IMR-90 (cell line): ENCODE results near the gene CYP3A4. TPM values are rescaled to one million over a fixed set of nuclear protein-coding genes. Genes with fewer than 3 reads are reported as not detected.
"Not testable (repeated sequence)": the region's sequence is repeated elsewhere in the genome, so short reads cannot be mapped to it uniquely, and the experiment has no call there.

Experiments used
- ATAC-seq: fragments of 200-7000 bp; cut with Tn5 transposase; 2 replicates; pipeline ENCODE4 v1.9.1; 2020; ENCODE audit warnings: low read depth, mild to moderate bottlenecking, moderate library complexity
- BruUV-seq: library from RNA; stranded (reverse); fragments of 400-500 nt; replicated peaks from 2 replicates; lab custom pipeline; 2021; lab: Mats Ljungman, UMichigan
- CTCF ChIA-PET: fragments of 300-600 bp; formaldehyde crosslinking; extraction: SDS; loops from one replicate; lab custom pipeline; 2021; ENCODE audit warnings: antibody characterized with exemption; lab: Yijun Ruan, JAX
- POLR2A ChIA-PET: fragments of 300-600 bp; sonication (Branson Sonifier 250); formaldehyde crosslinking; loops from one replicate; lab custom pipeline; 2022; ENCODE audit warnings: antibody characterized with exemption; ENCODE audit not compliant: unreplicated experiment; lab: Charles Lee
- DNase-seq: peaks from one replicate; pipeline ENCODE4 v3.0.0; 2013
- H2AFZ ChIP-seq: replicated peaks from 2 replicates; pipeline ENCODE3; 2013; ENCODE audit warnings: low read length, mild to moderate bottlenecking; ENCODE audit not compliant: poor library complexity
- H2AK5ac ChIP-seq: 2 replicates; pipeline ENCODE4 v1.6.1; 2013; ENCODE audit warnings: low read depth, low read length, inconsistent platforms
- H2AK9ac ChIP-seq: replicated peaks from 2 replicates; pipeline ENCODE3; 2013; ENCODE audit warnings: mild to moderate bottlenecking, low read depth, low read length, moderate library complexity; ENCODE audit not compliant: poor library complexity
- H2BK120ac ChIP-seq: 2 replicates; pipeline ENCODE4 v1.6.1; 2013; ENCODE audit warnings: low read depth, low read length, inconsistent platforms
- H2BK15ac ChIP-seq: 3 replicates; pipeline ENCODE4 v1.6.1; 2013; ENCODE audit warnings: low read depth, low read length, inconsistent platforms
- H2BK20ac ChIP-seq: 2 replicates; pipeline ENCODE4 v1.6.1; 2013; ENCODE audit warnings: low read depth, mild to moderate bottlenecking, inconsistent platforms, low read length, moderate library complexity
- H2BK5ac ChIP-seq: 2 replicates; pipeline ENCODE4 v1.6.1; 2013; ENCODE audit warnings: mild to moderate bottlenecking, low read depth, low read length, inconsistent platforms; ENCODE audit not compliant: poor library complexity, severe bottlenecking
- H3K14ac ChIP-seq: replicated peaks from 2 replicates; pipeline ENCODE4 v1.6.1; 2013; ENCODE audit warnings: low read depth, low read length, inconsistent platforms
- H3K18ac ChIP-seq: 2 replicates; pipeline ENCODE4 v1.6.1; 2013; ENCODE audit warnings: low read depth, low read length, control low read depth
- H3K23ac ChIP-seq: 2 replicates; pipeline ENCODE4 v1.6.1; 2013; ENCODE audit warnings: low read depth, low read length, inconsistent platforms
- H3K27ac ChIP-seq: 2 replicates; pipeline ENCODE4 v1.5.1; 2013; ENCODE audit warnings: mild to moderate bottlenecking, control low read depth, low read length; ENCODE audit not compliant: insufficient read depth
- H3K27me3 ChIP-seq: 2 replicates; pipeline ENCODE4 v1.6.1; 2013; ENCODE audit warnings: low read length; ENCODE audit not compliant: control insufficient read depth, insufficient read depth
- H3K36me3 ChIP-seq: 2 replicates; pipeline ENCODE4 v1.6.1; 2013; ENCODE audit warnings: low read length, mixed read lengths; ENCODE audit not compliant: control insufficient read depth, insufficient read depth
- H3K4ac ChIP-seq: 2 replicates; pipeline ENCODE4 v1.6.1; 2013; ENCODE audit warnings: low read depth, low read length, inconsistent platforms
- H3K4me1 ChIP-seq: 2 replicates; pipeline ENCODE4 v1.6.1; 2013; ENCODE audit warnings: low read length, mixed read lengths; ENCODE audit not compliant: control insufficient read depth, insufficient read depth
- H3K4me2 ChIP-seq: 2 replicates; pipeline ENCODE4 v1.6.1; 2013; ENCODE audit warnings: low read depth, mild to moderate bottlenecking, control low read depth, low read length, moderate library complexity
- H3K4me3 ChIP-seq: 2 replicates; pipeline ENCODE4 v1.5.1; 2013; ENCODE audit warnings: low read depth, mild to moderate bottlenecking, control low read depth, low read length, moderate library complexity; ENCODE audit not compliant: insufficient read depth
- H3K56ac ChIP-seq: 2 replicates; pipeline ENCODE4 v1.6.1; 2013; ENCODE audit warnings: low read length, inconsistent platforms; ENCODE audit not compliant: insufficient read depth; ENCODE audit errors: extremely low read depth
- H3K79me1 ChIP-seq, 2 experiments: 2 replicates each; pipeline ENCODE4 v1.6.1; 2013; ENCODE audit warnings: low read length in 2 of 2, inconsistent platforms in 1 of 2, low read depth in 1 of 2
- H3K9ac ChIP-seq: 2 replicates; pipeline ENCODE4 v1.6.1; 2013; ENCODE audit warnings: low read depth, low read length, control low read depth
- H3K9me1 ChIP-seq: 2 replicates; pipeline ENCODE4 v1.6.1; 2013; ENCODE audit warnings: low read length, inconsistent platforms; ENCODE audit not compliant: insufficient read depth
- H3K9me3 ChIP-seq: 2 replicates; pipeline ENCODE4 v1.6.1; 2013; ENCODE audit warnings: low read length; ENCODE audit not compliant: control insufficient read depth, insufficient read depth
- H4K20me1 ChIP-seq: 2 replicates; pipeline ENCODE4 v1.6.1; 2013; ENCODE audit warnings: low read length, inconsistent platforms; ENCODE audit not compliant: insufficient read depth
- H4K5ac ChIP-seq: 2 replicates; pipeline ENCODE4 v1.6.1; 2013; ENCODE audit warnings: mild to moderate bottlenecking, low read depth, low read length, control low read depth
- H4K8ac ChIP-seq, 2 experiments: 2 replicates each; pipeline ENCODE4 v1.6.1; 2013; ENCODE audit warnings: low read depth in 2 of 2, low read length in 2 of 2, control low read depth in 1 of 2, inconsistent platforms in 1 of 2
- H4K91ac ChIP-seq: 2 replicates; pipeline ENCODE4 v1.6.1; 2013; ENCODE audit warnings: low read depth, low read length, inconsistent platforms; ENCODE audit not compliant: insufficient read depth
- WGBS, 2 experiments: methylation state at CpG; one replicate each; pipeline versions ENCODE4 v1.1.5 to v1.1.7; 2013; ENCODE audit warnings: missing lambda C conversion rate in 2 of 2; ENCODE audit not compliant: insufficient read length in 1 of 2; ENCODE audit errors: extremely low coverage in 2 of 2; 5-methylcytosine and 5-hydroxymethylcytosine counted together
- dilution Hi-C: fragments of 300-500 bp; cut with HindIII; formaldehyde crosslinking; loops from one replicate; pipeline ENCODE4 v1.14.3; 2018; ENCODE audit warnings: low sequenced_read_pairs; ENCODE audit not compliant: unreplicated experiment
- in situ Hi-C: fragments of 300-500 bp; cut with MboI; formaldehyde crosslinking; loops from 3 replicates; pipeline ENCODE4 v1.14.3; 2019; ENCODE audit warnings: low sequenced_read_pairs, inconsistent platforms, mixed read lengths
- intact Hi-C: fragments of 100-400 bp; cut with micrococcal nuclease; formaldehyde crosslinking; loops from 2 replicates; pipeline ENCODE4 v1.10.0; 2022
- polyA plus RNA-seq, 3 experiments: library from polyadenylated mRNA; depleted of rRNA; stranded (reverse); fragments of >200 nt; gene quantifications; 2 replicates each; pipeline ENCODE4 v1.2.3, GENCODE V29; 2012; ENCODE audit warnings: low replicate concordance in 1 of 3
- total RNA-seq: library from RNA; depleted of rRNA; stranded (reverse); fragments of >200 nt; gene quantifications from 2 replicates; pipeline ENCODE4 v1.2.3, GENCODE V29; 2012

The CYP3A4 gene
- total and polyA plus RNA-seq, 2 of the 4 experiments (the other 2 are of a cell fraction), result not detected

- DNase-seq, result not testable (repeated sequence)
Measured at GRCh38 chr7:99751322-99752052, 32.5 kb downstream of the CYP3A4 start.

More at GRCh38 chr7:99751322-99752052, 32.5 kb downstream of the CYP3A4 start:
- H2BK5ac ChIP-seq, H3K4ac ChIP-seq, H3K9ac ChIP-seq, H2AK5ac ChIP-seq, H4K20me1 ChIP-seq, H3K27me3 ChIP-seq, H2BK120ac ChIP-seq, H3K4me2 ChIP-seq, H3K4me1 ChIP-seq, H2BK20ac ChIP-seq, intact Hi-C loops, H3K79me1 ChIP-seq, H2AK9ac ChIP-seq, H2AFZ ChIP-seq, H3K18ac ChIP-seq, H2BK15ac ChIP-seq, H4K8ac ChIP-seq, H3K14ac ChIP-seq, ATAC-seq, BruUV-seq, POLR2A ChIA-PET, H3K36me3 ChIP-seq, in situ Hi-C loops, H4K91ac ChIP-seq, CTCF ChIA-PET, H3K56ac ChIP-seq, H3K4me3 ChIP-seq, H3K9me1 ChIP-seq, dilution Hi-C loops, H4K5ac ChIP-seq, H3K27ac ChIP-seq, H3K23ac ChIP-seq, H3K9me3 ChIP-seq: not testable (repeated sequence)
- WGBS, 2 experiments, result no CpG with 5 or more reads among the region's 5 CpGs
